NCI-H2107 treated with DMSO at 0.1 percent for 48 hours (cell line): ENCODE results near the gene TBC1D22A.
"Not testable (repeated sequence)": the region's sequence is repeated elsewhere in the genome, so short reads cannot be mapped to it uniquely, and the experiment has no call there.

Experiments used
- DNase-seq: peaks from one replicate; lab custom pipeline; 2025; ENCODE audit not compliant: unreplicated experiment; lab: John Stamatoyannopoulos, UW

Gene TBC1D22A

GRCh38 chr22:46773076-46773475 is 10.6 kb downstream of the TBC1D22A start:
- DNase-seq, result no peak

GRCh38 chr22:46774253-46774979 is 12.0 kb downstream of the TBC1D22A start:
- DNase-seq, result no peak

- no peak for DNase-seq
Observed at GRCh38 chr22:46774980-46775849, 12.8 kb downstream of the TBC1D22A start.

- no peak for DNase-seq
Observed at GRCh38 chr22:46775850-46776826, 13.7 kb downstream of the TBC1D22A start.

- no peak for DNase-seq
Observed at GRCh38 chr22:46776876-46777608, 14.6 kb downstream of the TBC1D22A start.

- DNase-seq, result no peak
Observed at GRCh38 chr22:46777609-46777970, 15.1 kb downstream of the TBC1D22A start.

- no peak for DNase-seq
Observed at GRCh38 chr22:46779023-46779422, 16.6 kb downstream of the TBC1D22A start.

- DNase-seq, result no peak
Observed at GRCh38 chr22:46779651-46780050, 17.2 kb downstream of the TBC1D22A start.

- DNase-seq, result no peak
Observed at GRCh38 chr22:46780453-46780852, 18.0 kb downstream of the TBC1D22A start.

GRCh38 chr22:46781291-46781690 is 18.8 kb downstream of the TBC1D22A start:
- no peak for DNase-seq

- not testable (repeated sequence) for DNase-seq
Observed at GRCh38 chr22:46782200-46782599, 19.8 kb downstream of the TBC1D22A start.

- DNase-seq, result no peak
Observed at GRCh38 chr22:46783721-46784120, 21.3 kb downstream of the TBC1D22A start.

- DNase-seq, result no peak
Observed at GRCh38 chr22:46788441-46789172, 26.2 kb downstream of the TBC1D22A start.

GRCh38 chr22:46789992-46790391 is 27.5 kb downstream of the TBC1D22A start:
- no peak for DNase-seq

- DNase-seq, result no peak
Observed at GRCh38 chr22:46791201-46791731, 28.8 kb downstream of the TBC1D22A start.

- DNase-seq, result no peak
Observed at GRCh38 chr22:46792061-46792796, 29.8 kb downstream of the TBC1D22A start.

- no peak for DNase-seq
Observed at GRCh38 chr22:46792841-46793261, 30.4 kb downstream of the TBC1D22A start.

- DNase-seq, result no peak
Observed at GRCh38 chr22:46793497-46793896, 31.0 kb downstream of the TBC1D22A start.

- no peak for DNase-seq
Observed at GRCh38 chr22:46794067-46794466, 31.6 kb downstream of the TBC1D22A start.
